ENCODE results near the gene KLF16.
"Not testable (repeated sequence)": the region's sequence is repeated elsewhere in the genome, so short reads cannot be mapped to it uniquely, and the experiment has no call there.

KLF16 gene

DNA sequence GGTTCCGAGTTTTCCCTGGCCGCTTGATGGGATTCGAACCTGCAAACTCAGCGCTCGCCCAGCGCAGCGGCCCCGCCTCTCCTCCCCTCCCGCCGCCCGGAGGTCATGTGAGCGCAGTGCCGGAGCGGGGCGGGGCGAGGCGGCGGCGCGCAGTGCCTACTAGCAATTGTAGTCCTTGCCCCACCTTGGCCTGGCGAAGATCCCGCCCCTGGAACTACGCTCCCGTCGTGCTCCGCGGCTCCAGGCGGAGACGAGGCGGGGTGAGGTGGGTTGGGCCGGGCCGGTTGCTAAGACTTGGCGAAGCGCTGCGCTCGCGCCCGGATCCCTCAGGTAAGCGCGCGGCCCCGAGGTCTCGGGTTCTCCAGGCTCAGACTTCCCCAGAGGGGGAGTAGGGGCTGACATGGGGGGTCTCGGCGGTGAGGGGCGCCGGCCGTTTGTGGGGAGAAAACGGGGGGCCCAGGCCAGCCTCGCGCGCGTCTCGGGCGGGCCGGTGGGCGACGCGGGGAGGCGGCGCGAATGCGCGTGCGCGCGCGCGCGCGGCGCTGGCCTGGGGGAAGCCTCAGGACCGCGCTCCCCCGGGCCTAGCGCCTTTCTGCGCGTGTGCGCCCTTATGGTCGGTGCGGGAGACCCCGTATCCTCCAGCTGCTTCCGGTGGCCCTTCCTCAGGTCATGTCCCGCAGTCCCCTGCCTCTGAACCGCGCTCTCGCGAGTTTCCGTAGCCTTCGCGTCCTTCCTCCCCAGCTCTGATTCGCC is 41.9 kb upstream of the KLF16 start, which contains the start of the genes ADAT3 and SCAMP4:
TSS of gene ADAT3 (plus strand) at position 290 of the 753 bp plus-strand sequence. CDS start 6,649 bp downstream, outside the sequence.
TSS of gene SCAMP4 (plus strand) at position 290 of the 753 bp plus-strand sequence. CDS start 9,621 bp downstream, outside the sequence.
- Histone ChIP-seq H3K4me3 (ENCODE audit: extremely low read depth, insufficient read depth, low read length, poor library complexity, severe bottlenecking) (peak within 1 kb of the TSS; percentile 60), H3K36me3 (ENCODE audit: control insufficient read depth, insufficient read depth, low read length) (peaks cover 20% of the 10 kb centered on the region), H3K9me3 (ENCODE audit: control insufficient read depth, low read length) (no peaks in the 10 kb centered on the region), H3K27ac (ENCODE audit: low read depth, low read length, severe bottlenecking) (peak within 1 kb of the TSS; percentile 89), H3K4me1 (ENCODE audit: control insufficient read depth, insufficient read depth, low read length, poor library complexity, severe bottlenecking) (peaks cover 14% of the 10 kb centered on the region)
- WGBS, 2 experiments (ENCODE audit: insufficient coverage in 2 of 2): 1% methylated on average over 81 to 89 of the region's 92 CpGs

GRCh38 chr19:1904860-1905109 is 41.4 kb upstream of the KLF16 start:
- peak overlapping the region; percentile 89 for H3K27ac ChIP-seq (ENCODE audit: low read depth, low read length, severe bottlenecking)
- H3K9me3 ChIP-seq (ENCODE audit: control insufficient read depth, low read length): no peaks in the 10 kb centered on the region
- 52 to 56% methylated on average over 8 of the region's 8 CpGs for WGBS, 2 experiments (ENCODE audit: insufficient coverage in 2 of 2)
- peak overlapping the region; percentile 60 for H3K4me3 ChIP-seq (ENCODE audit: extremely low read depth, insufficient read depth, low read length, poor library complexity, severe bottlenecking)
- peaks cover 14% of the 10 kb centered on the region for H3K4me1 ChIP-seq (ENCODE audit: control insufficient read depth, insufficient read depth, low read length, poor library complexity, severe bottlenecking)
- peaks cover 15% of the 10 kb centered on the region for H3K36me3 ChIP-seq (ENCODE audit: control insufficient read depth, insufficient read depth, low read length)

DNA sequence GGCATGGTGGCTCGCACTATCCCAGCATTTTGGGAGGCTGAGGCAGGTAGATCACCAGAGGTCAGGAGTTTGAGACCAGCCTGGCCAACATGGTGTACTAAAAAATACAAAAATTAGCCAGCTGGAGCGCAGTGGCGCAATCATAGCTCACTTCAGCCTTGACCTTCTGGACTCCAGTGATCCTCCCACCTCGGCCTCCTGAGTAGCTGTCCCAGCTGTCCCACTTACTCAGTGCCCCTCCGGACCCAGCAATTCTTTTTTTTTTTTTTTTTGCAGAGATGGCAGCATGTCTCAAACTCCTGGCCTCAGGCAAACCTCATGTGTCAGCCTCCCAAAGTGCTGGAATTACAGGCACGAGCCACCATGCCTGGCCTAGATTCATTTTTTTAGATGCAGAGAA is 39.5 kb upstream of the KLF16 start:
- no peak overlapping the region for H3K27ac ChIP-seq (ENCODE audit: low read depth, low read length, severe bottlenecking)
- H3K4me1 ChIP-seq (ENCODE audit: control insufficient read depth, insufficient read depth, low read length, poor library complexity, severe bottlenecking): peaks cover 14% of the 10 kb centered on the region
- H3K36me3 ChIP-seq (ENCODE audit: control insufficient read depth, insufficient read depth, low read length): peaks cover 10% of the 10 kb centered on the region
- H3K4me3 ChIP-seq (ENCODE audit: extremely low read depth, insufficient read depth, low read length, poor library complexity, severe bottlenecking): no peak overlapping the region
- H3K9me3 ChIP-seq (ENCODE audit: control insufficient read depth, low read length): no peaks in the 10 kb centered on the region
- WGBS, 2 experiments (ENCODE audit: insufficient coverage in 2 of 2): 88 to 89% methylated on average over 5 to 6 of the region's 6 CpGs

DNA sequence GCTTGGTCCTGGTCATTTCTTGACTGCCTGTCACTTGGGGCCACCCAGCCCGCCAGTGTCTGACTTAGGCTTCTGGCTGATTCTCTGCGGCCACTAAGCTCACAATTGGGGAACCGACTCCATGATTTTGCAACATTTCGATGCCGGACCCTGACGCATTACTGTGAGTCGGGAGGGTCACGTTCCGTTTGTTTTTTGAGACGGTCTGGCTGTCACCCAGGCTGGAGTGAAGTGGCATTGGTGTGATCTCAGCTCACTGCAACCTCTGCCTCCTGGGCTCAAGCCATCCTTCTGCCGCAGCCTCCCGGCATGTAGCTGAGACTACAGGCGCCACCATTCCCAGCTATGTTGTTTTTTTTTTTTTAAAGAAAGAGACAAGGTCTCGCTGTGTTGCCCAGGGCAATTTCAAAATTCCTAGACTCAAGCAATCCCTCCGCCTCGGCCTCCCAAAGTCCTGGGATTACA is 38.6 kb upstream of the KLF16 start:
- 93 to 95% methylated on average over 16 of the region's 16 CpGs for WGBS, 2 experiments (ENCODE audit: insufficient coverage in 2 of 2)
- no peaks in the 10 kb centered on the region for H3K9me3 ChIP-seq (ENCODE audit: control insufficient read depth, low read length)
- H3K4me1 ChIP-seq (ENCODE audit: control insufficient read depth, insufficient read depth, low read length, poor library complexity, severe bottlenecking): peaks cover 10% of the 10 kb centered on the region
- no peak overlapping the region for H3K4me3 ChIP-seq (ENCODE audit: extremely low read depth, insufficient read depth, low read length, poor library complexity, severe bottlenecking)
- peaks cover 10% of the 10 kb centered on the region for H3K36me3 ChIP-seq (ENCODE audit: control insufficient read depth, insufficient read depth, low read length)
- no peak overlapping the region for H3K27ac ChIP-seq (ENCODE audit: low read depth, low read length, severe bottlenecking)

DNA sequence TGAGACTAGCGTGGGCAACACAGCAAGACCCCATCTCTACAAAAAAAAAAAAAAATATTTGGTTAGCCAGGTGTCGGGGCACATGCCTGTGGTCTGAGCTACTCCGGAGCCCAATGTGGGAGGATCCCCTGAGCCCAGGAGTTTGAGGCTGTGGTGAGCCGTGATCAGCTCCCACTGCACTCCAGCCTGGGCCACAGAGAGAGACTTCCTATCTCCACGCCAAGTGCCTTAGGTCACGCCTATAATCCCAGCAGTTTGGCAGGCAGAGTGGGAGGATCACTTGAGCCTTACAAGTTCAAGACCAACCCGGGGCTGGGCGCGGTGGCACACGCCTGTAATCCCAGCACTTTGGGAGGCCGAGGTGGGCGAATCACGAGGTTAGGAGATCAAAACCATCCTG is 33.1 kb upstream of the KLF16 start:
- Histone ChIP-seq H3K9me3 (ENCODE audit: control insufficient read depth, low read length) (no peaks in the 10 kb centered on the region), H3K4me1 (ENCODE audit: control insufficient read depth, insufficient read depth, low read length, poor library complexity, severe bottlenecking) (peaks cover 4% of the 10 kb centered on the region), H3K27ac (ENCODE audit: low read depth, low read length, severe bottlenecking) (no peak overlapping the region), H3K4me3 (ENCODE audit: extremely low read depth, insufficient read depth, low read length, poor library complexity, severe bottlenecking) (no peak overlapping the region), H3K36me3 (ENCODE audit: control insufficient read depth, insufficient read depth, low read length) (no peaks in the 10 kb centered on the region)
- 92 to 95% methylated on average over 13 of the region's 13 CpGs for WGBS, 2 experiments (ENCODE audit: insufficient coverage in 2 of 2)

- Histone ChIP-seq H3K4me1 (ENCODE audit: control insufficient read depth, insufficient read depth, low read length, poor library complexity, severe bottlenecking) (peaks cover 4% of the 10 kb centered on the region), H3K4me3 (ENCODE audit: extremely low read depth, insufficient read depth, low read length, poor library complexity, severe bottlenecking) (no peak overlapping the region), H3K27ac (ENCODE audit: low read depth, low read length, severe bottlenecking) (no peak overlapping the region), H3K36me3 (ENCODE audit: control insufficient read depth, insufficient read depth, low read length) (no peaks in the 10 kb centered on the region), H3K9me3 (ENCODE audit: control insufficient read depth, low read length) (no peaks in the 10 kb centered on the region)
- 70 to 74% methylated on average over 7 to 14 of the region's 17 CpGs for WGBS, 2 experiments (ENCODE audit: insufficient coverage in 2 of 2)
Measured at GRCh38 chr19:1893791-1894190, 30.4 kb upstream of the KLF16 start.

DNA sequence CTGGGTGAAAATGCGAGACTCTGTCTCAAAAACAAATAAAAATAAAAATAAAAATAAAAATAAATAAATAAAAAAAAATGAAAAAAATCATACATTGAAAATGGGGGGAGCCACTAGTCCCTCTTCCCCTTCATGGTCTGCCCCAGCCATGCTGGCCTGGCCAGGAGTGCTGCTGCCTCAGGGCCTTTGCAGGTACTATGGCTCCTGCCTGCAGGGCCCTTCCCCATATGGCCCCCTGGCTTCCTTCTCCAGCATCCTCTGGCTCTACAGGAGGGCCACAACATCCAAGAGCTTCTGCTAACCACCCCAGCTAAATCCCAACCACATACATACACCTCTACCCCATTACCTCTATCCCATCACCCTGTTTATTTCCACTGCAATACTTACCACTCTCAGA is 26.5 kb upstream of the KLF16 start:
- Histone ChIP-seq H3K4me3 (ENCODE audit: extremely low read depth, insufficient read depth, low read length, poor library complexity, severe bottlenecking) (no peak overlapping the region), H3K4me1 (ENCODE audit: control insufficient read depth, insufficient read depth, low read length, poor library complexity, severe bottlenecking) (peaks cover 10% of the 10 kb centered on the region), H3K36me3 (ENCODE audit: control insufficient read depth, insufficient read depth, low read length) (no peaks in the 10 kb centered on the region), H3K9me3 (ENCODE audit: control insufficient read depth, low read length) (no peaks in the 10 kb centered on the region), H3K27ac (ENCODE audit: low read depth, low read length, severe bottlenecking) (no peak overlapping the region)
- WGBS, 2 experiments (ENCODE audit: insufficient coverage in 2 of 2): no CpG with 5 or more reads among the region's 1 CpG

DNA sequence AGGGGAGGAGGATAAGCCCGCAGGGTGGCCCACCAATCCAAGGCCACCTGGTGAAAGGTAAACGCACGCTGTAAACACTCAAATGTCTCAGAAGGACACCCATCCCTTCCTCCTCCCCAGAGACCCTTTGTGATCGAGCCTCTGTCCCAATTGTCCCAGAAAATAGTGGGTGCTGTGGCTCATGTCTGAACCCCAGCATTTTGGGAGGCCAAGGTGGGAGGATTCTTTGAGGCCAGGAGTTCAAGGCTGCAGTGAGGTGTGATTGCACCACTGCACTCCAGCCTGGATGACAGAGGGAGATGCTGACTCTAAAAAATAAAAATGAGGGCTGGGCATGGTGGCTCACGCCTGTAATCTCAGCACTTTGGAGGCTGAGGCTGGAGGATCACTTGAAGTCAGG is 25.0 kb upstream of the KLF16 start:
- Histone ChIP-seq H3K36me3 (ENCODE audit: control insufficient read depth, insufficient read depth, low read length) (no peaks in the 10 kb centered on the region), H3K9me3 (ENCODE audit: control insufficient read depth, low read length) (no peaks in the 10 kb centered on the region), H3K4me3 (ENCODE audit: extremely low read depth, insufficient read depth, low read length, poor library complexity, severe bottlenecking) (no peak overlapping the region), H3K4me1 (ENCODE audit: control insufficient read depth, insufficient read depth, low read length, poor library complexity, severe bottlenecking) (peaks cover 20% of the 10 kb centered on the region), H3K27ac (ENCODE audit: low read depth, low read length, severe bottlenecking) (no peak overlapping the region)
- 88 to 93% methylated on average over 1 of the region's 5 CpGs for WGBS, 2 experiments (ENCODE audit: insufficient coverage in 2 of 2)

DNA sequence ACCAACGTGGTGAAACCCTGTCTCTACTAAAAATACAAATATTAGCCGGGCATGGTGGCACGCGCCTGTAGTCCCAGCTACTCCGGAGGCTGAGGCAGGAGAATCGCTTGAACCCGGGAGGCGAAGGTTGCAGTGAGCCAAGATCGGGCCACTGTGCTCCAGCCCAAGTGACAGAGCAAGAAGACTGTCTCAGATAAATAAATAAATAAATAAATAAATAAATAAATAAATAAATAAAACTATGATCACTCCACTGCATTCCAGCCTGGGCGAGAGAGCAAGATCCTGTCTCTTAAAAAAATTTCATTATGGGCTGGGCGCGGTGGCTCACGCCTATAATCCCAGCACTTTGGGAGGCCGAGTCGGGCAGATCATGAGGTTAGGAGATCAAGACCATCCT is 23.0 kb upstream of the KLF16 start:
- H3K4me3 ChIP-seq (ENCODE audit: extremely low read depth, insufficient read depth, low read length, poor library complexity, severe bottlenecking); H3K36me3 ChIP-seq (ENCODE audit: control insufficient read depth, insufficient read depth, low read length); H3K27ac ChIP-seq (ENCODE audit: low read depth, low read length, severe bottlenecking); H3K9me3 ChIP-seq (ENCODE audit: control insufficient read depth, low read length): not testable (repeated sequence)
- 98 to 100% methylated on average over 11 to 14 of the region's 15 CpGs for WGBS, 2 experiments (ENCODE audit: insufficient coverage in 2 of 2)
- peaks cover 37% of the 10 kb centered on the region for H3K4me1 ChIP-seq (ENCODE audit: control insufficient read depth, insufficient read depth, low read length, poor library complexity, severe bottlenecking)

- 40 to 56% methylated on average over 17 to 23 of the region's 46 CpGs for WGBS, 2 experiments (ENCODE audit: insufficient coverage in 2 of 2)
- not testable (repeated sequence) for H3K36me3 ChIP-seq (ENCODE audit: control insufficient read depth, insufficient read depth, low read length); H3K27ac ChIP-seq (ENCODE audit: low read depth, low read length, severe bottlenecking); H3K9me3 ChIP-seq (ENCODE audit: control insufficient read depth, low read length)
- Histone ChIP-seq H3K4me3 (ENCODE audit: extremely low read depth, insufficient read depth, low read length, poor library complexity, severe bottlenecking) (peak within 1 kb of the TSS; percentile 82), H3K4me1 (ENCODE audit: control insufficient read depth, insufficient read depth, low read length, poor library complexity, severe bottlenecking) (peaks cover 37% of the 10 kb centered on the region)
Measured at GRCh38 chr19:1885398-1886119, 22.2 kb upstream of the KLF16 start, which contains the start of gene ABHD17A. Gene ABHD17A (minus strand): TSS chr19:1885496. CDS start chr19:1881566, 3,930 bp downstream.
